Mononuclear cell (primary cell): Measurements from ENCODE around the gene OBSCN. TPM values are rescaled to one million over a fixed set of nuclear protein-coding genes. Genes with fewer than 3 reads are reported as not detected.

ENCODE experiments used
- H3K27me3 ChIP-seq: 2 replicates; pipeline ENCODE4 v1.6.0; 2011; ENCODE audit warnings: low read length, control low read depth; ENCODE audit not compliant: insufficient read depth
- H3K4me1 ChIP-seq: 2 replicates; pipeline ENCODE4 v1.5.1; 2011; ENCODE audit warnings: mild to moderate bottlenecking, low read length, control low read depth; ENCODE audit not compliant: insufficient read depth
- H3K4me3 ChIP-seq: 2 replicates; pipeline ENCODE4 v1.5.1; 2011; ENCODE audit warnings: mild to moderate bottlenecking, low read length, moderate library complexity
- H3K9me3 ChIP-seq: 2 replicates; pipeline ENCODE4 v1.5.1; 2011; ENCODE audit warnings: low read depth, mild to moderate bottlenecking, control low read depth, low read length
- total RNA-seq: library from RNA; depleted of rRNA; stranded (reverse); fragments of >200 nt; gene quantifications from one replicate; pipeline ENCODE4 v1.2.3, GENCODE V29; 2012

Gene OBSCN
- total RNA-seq, 1 donor, result 26.3 TPM

- no peak overlapping the region for H3K4me3 ChIP-seq
- no peaks in the 10 kb centered on the region for H3K27me3 ChIP-seq
- peaks cover 13% of the 10 kb centered on the region for H3K9me3 ChIP-seq
- H3K4me1 ChIP-seq, result no peaks in the 10 kb centered on the region
These were observed 10.2 kb upstream of the OBSCN start for GRCh38 chr1:228197555-228198147.

GRCh38 chr1:228198977-228199590 lies 8.8 kb upstream of the OBSCN start:
- Histone ChIP-seq H3K4me1 (no peaks in the 10 kb centered on the region), H3K27me3 (no peaks in the 10 kb centered on the region), H3K4me3 (no peak overlapping the region), H3K9me3 (peaks cover 13% of the 10 kb centered on the region)

- H3K9me3 ChIP-seq, result peaks cover under 1% of the 10 kb centered on the region
- H3K4me1 ChIP-seq, result no peaks in the 10 kb centered on the region
- H3K27me3 ChIP-seq, result no peaks in the 10 kb centered on the region
- no peak overlapping the region for H3K4me3 ChIP-seq
These were observed 2.9 kb upstream of the OBSCN start for GRCh38 chr1:228204958-228205357.

GRCh38 chr1:228205526-228206436 lies 2.1 kb upstream of the OBSCN start:
- Histone ChIP-seq H3K27me3 (no peaks in the 10 kb centered on the region), H3K9me3 (no peaks in the 10 kb centered on the region), H3K4me1 (no peaks in the 10 kb centered on the region), H3K4me3 (no peak overlapping the region)

GRCh38 chr1:228206582-228207351 lies 1.1 kb upstream of the OBSCN start:
- Histone ChIP-seq H3K9me3 (no peaks in the 10 kb centered on the region), H3K27me3 (no peaks in the 10 kb centered on the region), H3K4me3 (no peak overlapping the region), H3K4me1 (no peaks in the 10 kb centered on the region)

- H3K4me3 ChIP-seq, result no peak overlapping the region
- H3K4me1 ChIP-seq, result no peaks in the 10 kb centered on the region
- H3K9me3 ChIP-seq, result no peaks in the 10 kb centered on the region
- H3K27me3 ChIP-seq, result no peaks in the 10 kb centered on the region
These were observed 448 bp upstream of the OBSCN start for GRCh38 chr1:228207381-228207810.

GRCh38 chr1:228208831-228209551 lies 1.1 kb downstream of the OBSCN start:
- Histone ChIP-seq H3K27me3 (no peaks in the 10 kb centered on the region), H3K4me1 (no peaks in the 10 kb centered on the region), H3K9me3 (no peaks in the 10 kb centered on the region), H3K4me3 (no peak overlapping the region)

- H3K27me3 ChIP-seq, result no peaks in the 10 kb centered on the region
- no peak overlapping the region for H3K4me3 ChIP-seq
- no peaks in the 10 kb centered on the region for H3K9me3 ChIP-seq
- H3K4me1 ChIP-seq, result no peaks in the 10 kb centered on the region
These were observed 1.8 kb downstream of the OBSCN start for GRCh38 chr1:228209657-228210056.

- Histone ChIP-seq H3K4me1 (no peaks in the 10 kb centered on the region), H3K9me3 (no peaks in the 10 kb centered on the region)
These were observed 2.3 kb downstream of the OBSCN start for GRCh38 chr1:228210076-228210651.

GRCh38 chr1:228210712-228211530 lies 3.1 kb downstream of the OBSCN start:
- Histone ChIP-seq H3K4me3 (no peak overlapping the region), H3K9me3 (no peaks in the 10 kb centered on the region), H3K4me1 (no peaks in the 10 kb centered on the region), H3K27me3 (no peaks in the 10 kb centered on the region)

More at GRCh38 chr1:228210076-228210651, 2.3 kb downstream of the OBSCN start:
- no peak overlapping the region for H3K4me3 ChIP-seq
- no peaks in the 10 kb centered on the region for H3K27me3 ChIP-seq

- Histone ChIP-seq H3K4me3 (no peak overlapping the region), H3K9me3 (no peaks in the 10 kb centered on the region), H3K27me3 (no peaks in the 10 kb centered on the region), H3K4me1 (no peaks in the 10 kb centered on the region)
These were observed 3.9 kb downstream of the OBSCN start for GRCh38 chr1:228211531-228212414.

GRCh38 chr1:228212415-228212965 lies 4.6 kb downstream of the OBSCN start:
- no peaks in the 10 kb centered on the region for H3K4me1 ChIP-seq
- H3K9me3 ChIP-seq, result no peaks in the 10 kb centered on the region
- no peak overlapping the region for H3K4me3 ChIP-seq
- no peaks in the 10 kb centered on the region for H3K27me3 ChIP-seq
